Stimulated activated naive B cell treated with anti-CD40 and anti-IgM and Interleukin-4, amounts not matched to agents 10 μg/mL and 1 μg/mL and 100 μg/mL, for 72 hours (primary cell): ENCODE data around the gene ZBTB1.
A peak's percentile ranks its signal among the peaks of the same experiment; 100 is the strongest.

Experiments
- ATAC-seq, 2 donors: fragments of 150-1000 bp; cut with Tn5 transposase; replicated peaks; 2 replicates each; pipeline ENCODE4 v1.10.0; 2021; ENCODE audit warnings: moderate library complexity in 1 of 2
- DNase-seq: peaks from one replicate; pipeline ENCODE4 v3.0.0; 2021
- H3K27ac Mint-ChIP-seq: one replicate; pipeline ENCODE4 v1.8.0; 2022; ENCODE audit warnings: mild to moderate bottlenecking, mixed read lengths
- H3K27me3 Mint-ChIP-seq, 2 donors: one replicate each; pipeline ENCODE4 v1.8.0; 2022; ENCODE audit warnings: mixed read lengths in 2 of 2
- H3K36me3 Mint-ChIP-seq, 2 donors: one replicate each; pipeline ENCODE4 v1.8.0; 2022; ENCODE audit warnings: mixed read lengths in 2 of 2, mild to moderate bottlenecking in 1 of 2
- H3K4me1 Mint-ChIP-seq, 2 donors: one replicate each; pipeline ENCODE4 v1.8.0; 2022; ENCODE audit warnings: mixed read lengths in 2 of 2, mild to moderate bottlenecking in 1 of 2
- H3K4me3 Mint-ChIP-seq, 2 donors: one replicate each; pipeline ENCODE4 v1.8.0; 2022; ENCODE audit warnings: mild to moderate bottlenecking in 2 of 2, mixed read lengths in 2 of 2, moderate library complexity in 1 of 2
- H3K9me3 Mint-ChIP-seq, 2 donors: one replicate each; pipeline ENCODE4 v1.8.0; 2022; ENCODE audit warnings: mixed read lengths in 2 of 2, mild to moderate bottlenecking in 1 of 2

ZBTB1 gene

DNA sequence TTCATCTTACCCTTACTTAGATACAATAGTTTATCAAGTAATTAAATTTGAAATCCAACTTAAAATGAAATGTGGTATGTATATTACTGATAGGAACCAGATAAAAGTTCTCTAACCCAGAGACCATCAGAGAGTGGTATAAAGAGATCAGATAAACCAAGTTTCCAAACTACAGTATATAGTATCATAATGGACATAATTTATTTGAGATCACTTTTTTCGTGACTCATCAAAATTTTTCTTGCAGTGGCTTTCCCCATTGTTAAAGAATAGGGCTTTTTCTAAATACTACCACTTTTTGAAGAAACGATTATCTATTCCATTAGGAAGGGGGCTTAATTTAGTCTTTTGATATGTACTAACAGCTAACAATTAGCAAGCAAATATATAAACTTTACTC, 20.8 kb downstream of the ZBTB1 start:
- Mint-ChIP-seq H3K27me3 (no peaks in the 10 kb centered on the region), H3K36me3 (peaks cover 4 to 23% of the 10 kb centered on the region in 2 donors), H3K4me1 (no peaks in the 10 kb centered on the region), H3K4me3 (no peak overlapping the region), H3K27ac (no peak overlapping the region), H3K9me3 (no peaks in the 10 kb centered on the region)
- ATAC-seq (no peak), DNase-seq (no peak)

- DNase-seq (no peak), ATAC-seq (no peak)
- no peak overlapping the region for H3K4me3 Mint-ChIP-seq
- H3K9me3 Mint-ChIP-seq: peaks cover 0 to 2% of the 10 kb centered on the region in 2 donors
- H3K36me3 Mint-ChIP-seq: peaks cover 4 to 13% of the 10 kb centered on the region in 2 donors
- H3K27ac Mint-ChIP-seq: no peak overlapping the region
- no peaks in the 10 kb centered on the region for H3K4me1 Mint-ChIP-seq
- H3K27me3 Mint-ChIP-seq: no peaks in the 10 kb centered on the region
Measured at GRCh38 chr14:64531567-64531966, 27.0 kb downstream of the ZBTB1 start.

- Mint-ChIP-seq H3K9me3 (peaks cover 0 to 9% of the 10 kb centered on the region in 2 donors), H3K27ac (peak overlapping the region; percentile 31), H3K36me3 (peaks cover 6 to 17% of the 10 kb centered on the region in 2 donors), H3K4me3 (no peak overlapping the region), H3K27me3 (peaks cover 15 to 20% of the 10 kb centered on the region in 2 donors), H3K4me1 (peaks cover 18 to 20% of the 10 kb centered on the region in 2 donors)
- ATAC-seq (no peak), DNase-seq (no peak)
Measured at GRCh38 chr14:64536488-64537245, 32.1 kb downstream of the ZBTB1 start.

GRCh38 chr14:64540208-64541202, 35.9 kb downstream of the ZBTB1 start, which contains the start of gene HSPA2:
Gene HSPA2, plus strand, starts transcription at chr14:64540741. Its CDS starts 109 bp downstream, at chr14:64540850.
- Mint-ChIP-seq H3K4me1 (peaks cover 22 to 31% of the 10 kb centered on the region in 2 donors), H3K27me3 (peaks cover 22 to 27% of the 10 kb centered on the region in 2 donors), H3K9me3 (peaks cover 0 to 11% of the 10 kb centered on the region in 2 donors), H3K36me3 (peaks cover 6 to 19% of the 10 kb centered on the region in 2 donors), H3K27ac (peak within 1 kb of the TSS; percentile 95), H3K4me3 (peak within 1 kb of the TSS; percentile 84 to 92)
- ATAC-seq: peak; percentile 95 to 97
- DNase-seq: peak; percentile 98

GRCh38 chr14:64541261-64541971, 36.8 kb downstream of the ZBTB1 start:
- peaks cover 0 to 9% of the 10 kb centered on the region in 2 donors for H3K9me3 Mint-ChIP-seq
- peak overlapping the region; percentile 95 for H3K27ac Mint-ChIP-seq
- DNase-seq: no peak
- H3K4me1 Mint-ChIP-seq: peaks cover 22 to 31% of the 10 kb centered on the region in 2 donors
- peak overlapping the region; percentile 84 to 92 for H3K4me3 Mint-ChIP-seq
- peaks cover 22 to 27% of the 10 kb centered on the region in 2 donors for H3K27me3 Mint-ChIP-seq
- H3K36me3 Mint-ChIP-seq: peaks cover 6 to 19% of the 10 kb centered on the region in 2 donors
- ATAC-seq: no peak

- H3K36me3 Mint-ChIP-seq: peaks cover 6 to 19% of the 10 kb centered on the region in 2 donors
- peaks cover 22 to 31% of the 10 kb centered on the region in 2 donors for H3K4me1 Mint-ChIP-seq
- peak overlapping the region; percentile 82 for H3K27ac Mint-ChIP-seq
- no peak for DNase-seq
- H3K4me3 Mint-ChIP-seq: peak overlapping the region; percentile 73 to 84
- peaks cover 0 to 9% of the 10 kb centered on the region in 2 donors for H3K9me3 Mint-ChIP-seq
- ATAC-seq: no peak
- peaks cover 22 to 33% of the 10 kb centered on the region in 2 donors for H3K27me3 Mint-ChIP-seq
Measured at GRCh38 chr14:64541972-64542835, 37.6 kb downstream of the ZBTB1 start.

- peak overlapping the region in 1 of 2 donors; percentile 84 for H3K4me3 Mint-ChIP-seq
- H3K9me3 Mint-ChIP-seq: peaks cover 0 to 9% of the 10 kb centered on the region in 2 donors
- no peak overlapping the region for H3K27ac Mint-ChIP-seq
- ATAC-seq: no peak
- no peak for DNase-seq
- peaks cover 6 to 19% of the 10 kb centered on the region in 2 donors for H3K36me3 Mint-ChIP-seq
- peaks cover 22 to 31% of the 10 kb centered on the region in 2 donors for H3K4me1 Mint-ChIP-seq
- H3K27me3 Mint-ChIP-seq: peaks cover 22 to 35% of the 10 kb centered on the region in 2 donors
Measured at GRCh38 chr14:64542836-64543201, 38.2 kb downstream of the ZBTB1 start.

GRCh38 chr14:64544607-64545312, 40.2 kb downstream of the ZBTB1 start:
- DNase-seq (no peak), ATAC-seq (no peak)
- peaks cover 0 to 9% of the 10 kb centered on the region in 2 donors for H3K9me3 Mint-ChIP-seq
- no peak overlapping the region for H3K27ac Mint-ChIP-seq
- H3K27me3 Mint-ChIP-seq: peaks cover 26 to 42% of the 10 kb centered on the region in 2 donors
- H3K36me3 Mint-ChIP-seq: peaks cover 5 to 19% of the 10 kb centered on the region in 2 donors
- H3K4me1 Mint-ChIP-seq: peaks cover 20 to 30% of the 10 kb centered on the region in 2 donors
- H3K4me3 Mint-ChIP-seq: no peak overlapping the region

- H3K27ac Mint-ChIP-seq: no peak overlapping the region
- peak overlapping the region in 1 of 2 donors; percentile 21 for H3K4me3 Mint-ChIP-seq
- H3K4me1 Mint-ChIP-seq: peaks cover 5 to 15% of the 10 kb centered on the region in 2 donors
- ATAC-seq (no peak), DNase-seq (no peak)
- H3K9me3 Mint-ChIP-seq: no peaks in the 10 kb centered on the region
- H3K27me3 Mint-ChIP-seq: peaks cover 19 to 38% of the 10 kb centered on the region in 2 donors
- H3K36me3 Mint-ChIP-seq: no peaks in the 10 kb centered on the region
Measured at GRCh38 chr14:64549016-64549415, 44.4 kb downstream of the ZBTB1 start.

DNA sequence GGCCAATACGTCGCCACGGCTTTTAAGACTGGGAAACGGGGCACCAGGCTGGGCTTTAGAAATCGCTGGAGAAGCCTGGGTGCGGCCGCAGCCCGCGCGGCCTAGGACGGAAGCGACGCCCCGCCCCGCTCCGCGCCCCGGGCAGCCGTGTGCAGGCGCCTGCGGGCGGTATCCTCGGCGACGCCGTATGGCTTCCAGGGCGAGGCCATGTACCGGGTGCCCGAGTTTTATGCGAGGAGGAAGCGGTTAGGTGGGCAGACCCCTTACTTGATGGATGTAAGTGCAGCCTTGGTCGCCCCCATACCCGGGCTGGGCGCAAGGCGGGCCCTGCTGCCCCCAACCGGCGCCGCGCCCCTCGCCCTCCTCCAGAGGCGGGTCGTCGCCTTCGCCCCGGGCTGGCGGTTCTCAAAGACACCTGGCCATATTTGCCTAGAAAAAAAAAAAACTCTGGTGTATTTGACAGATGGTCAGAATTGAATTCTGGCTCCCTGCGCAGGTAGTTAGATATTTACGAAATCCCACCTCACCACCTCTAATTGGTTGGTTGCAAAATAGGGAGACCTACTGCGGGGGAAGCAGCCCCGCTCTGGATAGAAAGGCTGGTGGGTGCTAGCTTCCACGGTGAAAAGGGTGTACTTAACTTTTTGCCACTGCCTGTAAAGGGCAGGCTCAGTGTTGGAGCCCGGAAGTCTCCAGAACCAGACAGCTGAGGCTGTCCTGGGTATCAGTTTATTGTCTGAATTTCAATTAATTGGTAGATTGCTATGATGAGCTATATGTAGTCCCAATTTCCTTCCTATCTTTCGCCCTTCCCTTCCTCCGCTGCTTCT, 45.4 kb downstream of the ZBTB1 start, which contains the start of gene PPP1R36:
Gene PPP1R36, plus strand, starts transcription at position 171 of the 830 bp plus-strand sequence. Its CDS starts 37 bp downstream, at position 208.
- H3K4me3 Mint-ChIP-seq: peak within 1 kb of the TSS; percentile 43 to 55
- peaks cover 19 to 45% of the 10 kb centered on the region in 2 donors for H3K27me3 Mint-ChIP-seq
- no peaks in the 10 kb centered on the region for H3K9me3 Mint-ChIP-seq
- no peaks in the 10 kb centered on the region for H3K36me3 Mint-ChIP-seq
- DNase-seq (no peak), ATAC-seq (peak; percentile 93)
- peaks cover 5 to 15% of the 10 kb centered on the region in 2 donors for H3K4me1 Mint-ChIP-seq
- peak within 1 kb of the TSS; percentile 68 for H3K27ac Mint-ChIP-seq

GRCh38 chr14:64550621-64551333, 46.2 kb downstream of the ZBTB1 start:
- Mint-ChIP-seq H3K4me1 (peaks cover 5 to 15% of the 10 kb centered on the region in 2 donors), H3K36me3 (no peaks in the 10 kb centered on the region), H3K27ac (peak overlapping the region; percentile 68), H3K4me3 (peak overlapping the region; percentile 43 to 55), H3K9me3 (no peaks in the 10 kb centered on the region), H3K27me3 (peaks cover 19 to 45% of the 10 kb centered on the region in 2 donors)
- DNase-seq (no peak), ATAC-seq (no peak)
